Astrocyte (in vitro differentiated cells and primary cell): ENCODE measurements around the gene FER1L5.

Source experiments
- CTCF ChIP-seq: IDR thresholded peaks from 2 replicates; pipeline ENCODE4 v1.5.1; 2011; ENCODE audit warnings: low read depth, mild to moderate bottlenecking, inconsistent platforms, low read length, moderate library complexity; ENCODE audit not compliant: insufficient read depth
- EZH2 ChIP-seq: IDR thresholded peaks from 2 replicates; pipeline ENCODE4 v1.6.1; 2012; ENCODE audit warnings: mild to moderate bottlenecking, low read length, inconsistent platforms; ENCODE audit not compliant: insufficient read depth

- no peak for TF ChIP-seq CTCF
- TF ChIP-seq EZH2, result no peak
Observed at GRCh38 chr2:96665083-96665569, 22.6 kb downstream of the FER1L5 start.
